Activated naive CD4-positive, alpha-beta T cell treated with anti-CD3 and anti-CD28 coated beads, Interleukin-2, amount 10 ng/mL, durations not matched to agents 7 days and 5 days (primary cell): ENCODE measurements around the gene DHDH.
"Not testable (repeated sequence)": the region's sequence is repeated elsewhere in the genome, so short reads cannot be mapped to it uniquely, and the experiment has no call there.

Experiments
- CTCF ChIA-PET: fragments of 350-600 bp; sonication (Branson Sonifier 250); formaldehyde crosslinking; loops from one replicate; lab custom pipeline; 2021; ENCODE audit warnings: antibody characterized with exemption; lab: Charles Lee
- DNase-seq: peaks from one replicate; pipeline ENCODE4 v3.0.0-alpha.2; 2020
- H3K27ac Mint-ChIP-seq: one replicate; pipeline ENCODE4 v1.8.0; 2021; ENCODE audit warnings: mild to moderate bottlenecking, moderate library complexity, mixed read lengths
- H3K27me3 Mint-ChIP-seq: one replicate; pipeline ENCODE4 v1.8.0; 2021; ENCODE audit warnings: mild to moderate bottlenecking, mixed read lengths
- H3K36me3 Mint-ChIP-seq: one replicate; pipeline ENCODE4 v1.8.0; 2021; ENCODE audit warnings: mixed read lengths
- H3K4me1 Mint-ChIP-seq: one replicate; pipeline ENCODE4 v1.8.0; 2021; ENCODE audit warnings: mixed read lengths
- H3K4me3 Mint-ChIP-seq: one replicate; pipeline ENCODE4 v1.8.0; 2021; ENCODE audit warnings: mild to moderate bottlenecking, moderate library complexity, mixed read lengths
- H3K9me3 Mint-ChIP-seq: one replicate; pipeline ENCODE4 v1.8.0; 2021; ENCODE audit warnings: mixed read lengths

Gene DHDH

GRCh38 chr19:48922548-48923490 lies 10.7 kb upstream of the DHDH start:
- Mint-ChIP-seq H3K36me3 (peaks cover 31% of the 10 kb centered on the region), H3K9me3 (no peaks in the 10 kb centered on the region), H3K27me3 (no peaks in the 10 kb centered on the region), H3K27ac (no peak overlapping the region), H3K4me1 (peaks cover 5% of the 10 kb centered on the region), H3K4me3 (no peak overlapping the region)
- CTCF ChIA-PET = no interaction called here
- DNase-seq = no peak

GRCh38 chr19:48925240-48925843 lies 8.2 kb upstream of the DHDH start:
- peaks cover 5% of the 10 kb centered on the region for H3K4me1 Mint-ChIP-seq
- no peaks in the 10 kb centered on the region for H3K9me3 Mint-ChIP-seq
- H3K4me3 Mint-ChIP-seq = no peak overlapping the region
- DNase-seq = no peak
- no peak overlapping the region for H3K27ac Mint-ChIP-seq
- no peaks in the 10 kb centered on the region for H3K27me3 Mint-ChIP-seq
- peaks cover 20% of the 10 kb centered on the region for H3K36me3 Mint-ChIP-seq
- CTCF ChIA-PET = interaction anchor here (1.3 kb wide), 1 partner anchor 73 kb away, joined by 4 read pairs; no protein-coding TSS in a partner anchor

- H3K27me3 Mint-ChIP-seq, H3K27ac Mint-ChIP-seq, H3K9me3 Mint-ChIP-seq, H3K4me1 Mint-ChIP-seq, DNase-seq, CTCF ChIA-PET, H3K4me3 Mint-ChIP-seq: not testable (repeated sequence)
- peaks cover 16% of the 10 kb centered on the region for H3K36me3 Mint-ChIP-seq
Measured at GRCh38 chr19:48925890-48926289, 7.6 kb upstream of the DHDH start.

GRCh38 chr19:48926909-48927308 lies 6.6 kb upstream of the DHDH start:
- Mint-ChIP-seq H3K27ac (no peak overlapping the region), H3K4me3 (peak overlapping the region; percentile 40), H3K9me3 (no peaks in the 10 kb centered on the region), H3K4me1 (peaks cover 5% of the 10 kb centered on the region), H3K27me3 (peaks cover 10% of the 10 kb centered on the region), H3K36me3 (peaks cover 9% of the 10 kb centered on the region)
- peak; percentile 28 for DNase-seq
- CTCF ChIA-PET = no interaction called here

- H3K9me3 Mint-ChIP-seq, CTCF ChIA-PET, H3K27ac Mint-ChIP-seq, H3K36me3 Mint-ChIP-seq, H3K4me3 Mint-ChIP-seq, DNase-seq, H3K4me1 Mint-ChIP-seq: not testable (repeated sequence)
- H3K27me3 Mint-ChIP-seq = peaks cover 11% of the 10 kb centered on the region
Measured at GRCh38 chr19:48927692-48928091, 5.8 kb upstream of the DHDH start.

- H3K9me3 Mint-ChIP-seq = no peaks in the 10 kb centered on the region
- H3K27ac Mint-ChIP-seq = no peak overlapping the region
- CTCF ChIA-PET = interaction anchor here (1.1 kb wide), 1 partner anchor 42 kb away, joined by 3 read pairs; no protein-coding TSS in a partner anchor
- no peak for DNase-seq
- peaks cover 11% of the 10 kb centered on the region for H3K4me1 Mint-ChIP-seq
- no peak overlapping the region for H3K4me3 Mint-ChIP-seq
- H3K27me3 Mint-ChIP-seq = peaks cover 18% of the 10 kb centered on the region
- no peaks in the 10 kb centered on the region for H3K36me3 Mint-ChIP-seq
Measured at GRCh38 chr19:48928164-48929025, 5.1 kb upstream of the DHDH start.

GRCh38 chr19:48934837-48935236 lies 1.3 kb downstream of the DHDH start:
- CTCF ChIA-PET = no interaction called here
- no peak overlapping the region for H3K27ac Mint-ChIP-seq
- H3K9me3 Mint-ChIP-seq = no peaks in the 10 kb centered on the region
- DNase-seq = no peak
- H3K4me1 Mint-ChIP-seq = peaks cover 22% of the 10 kb centered on the region
- peaks cover 22% of the 10 kb centered on the region for H3K27me3 Mint-ChIP-seq
- H3K36me3 Mint-ChIP-seq = peaks cover 5% of the 10 kb centered on the region
- no peak overlapping the region for H3K4me3 Mint-ChIP-seq

GRCh38 chr19:48935864-48936263 lies 2.4 kb downstream of the DHDH start:
- Mint-ChIP-seq H3K36me3 (peaks cover 5% of the 10 kb centered on the region), H3K4me1 (peaks cover 22% of the 10 kb centered on the region), H3K4me3 (no peak overlapping the region), H3K27ac (no peak overlapping the region), H3K27me3 (peaks cover 22% of the 10 kb centered on the region), H3K9me3 (peaks cover 1% of the 10 kb centered on the region)
- CTCF ChIA-PET = no interaction called here
- DNase-seq = no peak

- peaks cover 5% of the 10 kb centered on the region for H3K9me3 Mint-ChIP-seq
- H3K27me3 Mint-ChIP-seq = peaks cover 6% of the 10 kb centered on the region
- no peak for DNase-seq
- peaks cover 18% of the 10 kb centered on the region for H3K4me1 Mint-ChIP-seq
- H3K4me3 Mint-ChIP-seq = no peak overlapping the region
- peaks cover 11% of the 10 kb centered on the region for H3K36me3 Mint-ChIP-seq
- CTCF ChIA-PET = no interaction called here
- H3K27ac Mint-ChIP-seq = no peak overlapping the region
Measured at GRCh38 chr19:48938256-48938655, 4.8 kb downstream of the DHDH start.

- H3K36me3 Mint-ChIP-seq = peaks cover 11% of the 10 kb centered on the region
- CTCF ChIA-PET = interaction anchor here (0.6 to 0.9 kb wide), 2 partner anchors 8 to 11 kb away, joined by 3 read pairs; no protein-coding TSS in a partner anchor
- no peak for DNase-seq
- H3K4me3 Mint-ChIP-seq = no peak overlapping the region
- peaks cover 5% of the 10 kb centered on the region for H3K9me3 Mint-ChIP-seq
- no peak overlapping the region for H3K27ac Mint-ChIP-seq
- peaks cover 2% of the 10 kb centered on the region for H3K4me1 Mint-ChIP-seq
- no peaks in the 10 kb centered on the region for H3K27me3 Mint-ChIP-seq
Measured at GRCh38 chr19:48940902-48941301, 7.4 kb downstream of the DHDH start.

- CTCF ChIA-PET = interaction anchor here (0.6 to 1.5 kb wide), 3 partner anchors 11 to 163 kb away, joined by 3 to 5 read pairs (median 3); partner anchors contain the start of genes BAX and RUVBL2
- peaks cover 9% of the 10 kb centered on the region for H3K9me3 Mint-ChIP-seq
- H3K27ac Mint-ChIP-seq = no peak overlapping the region
- peaks cover 13% of the 10 kb centered on the region for H3K36me3 Mint-ChIP-seq
- no peak overlapping the region for H3K4me3 Mint-ChIP-seq
- no peaks in the 10 kb centered on the region for H3K4me1 Mint-ChIP-seq
- no peaks in the 10 kb centered on the region for H3K27me3 Mint-ChIP-seq
- no peak for DNase-seq
Measured at GRCh38 chr19:48943081-48943480, 9.6 kb downstream of the DHDH start.

GRCh38 chr19:48945415-48945814 lies 11.9 kb downstream of the DHDH start:
- H3K36me3 Mint-ChIP-seq = peaks cover 10% of the 10 kb centered on the region
- no peak overlapping the region for H3K4me3 Mint-ChIP-seq
- H3K27me3 Mint-ChIP-seq = peaks cover 4% of the 10 kb centered on the region
- no peak overlapping the region for H3K27ac Mint-ChIP-seq
- peaks cover 16% of the 10 kb centered on the region for H3K9me3 Mint-ChIP-seq
- CTCF ChIA-PET = interaction anchor here (1.1 kb wide), 1 partner anchor 8 kb away, joined by 3 read pairs; no protein-coding TSS in a partner anchor
- no peak for DNase-seq
- H3K4me1 Mint-ChIP-seq = no peaks in the 10 kb centered on the region

- no peak for DNase-seq
- Mint-ChIP-seq H3K36me3 (peaks cover 10% of the 10 kb centered on the region), H3K9me3 (peaks cover 16% of the 10 kb centered on the region), H3K27ac (no peak overlapping the region), H3K27me3 (peaks cover 4% of the 10 kb centered on the region), H3K4me3 (no peak overlapping the region), H3K4me1 (no peaks in the 10 kb centered on the region)
- CTCF ChIA-PET = no interaction called here
Measured at GRCh38 chr19:48945817-48946216, 12.3 kb downstream of the DHDH start.
